Transverse colon (tissue), 4 donors: Measurements from ENCODE around the gene HERPUD1. TPM values are rescaled to one million over a fixed set of nuclear protein-coding genes. Genes with fewer than 3 reads are reported as not detected.
A peak's percentile ranks its signal among the peaks of the same experiment; 100 is the strongest.

Experiments used
- DNase-seq: peaks from one replicate; pipeline ENCODE4 v3.0.0-alpha.2; 2019
- H3K27ac ChIP-seq, 4 donors: fragments of 200-600 bp; sonication (generic); 2 replicates each; pipeline ENCODE4 v1.5.1; 2016 to 2018; ENCODE audit warnings: inconsistent platforms in 4 of 4
- H3K27me3 ChIP-seq: fragments of 200-600 bp; sonication (generic); 2 replicates; pipeline ENCODE4 v1.5.1; 2017; ENCODE audit warnings: inconsistent platforms
- H3K36me3 ChIP-seq, 4 donors: fragments of 200-600 bp; sonication (generic); 2 replicates each; pipeline ENCODE4 v1.5.1; 2017 to 2019; ENCODE audit warnings: inconsistent platforms in 4 of 4
- H3K4me1 ChIP-seq, 4 donors: fragments of 200-600 bp; sonication (generic); 2 replicates each; pipeline ENCODE4 v1.5.1; 2017 to 2020; ENCODE audit warnings: inconsistent platforms in 4 of 4
- H3K4me3 ChIP-seq, 4 donors: fragments of 200-600 bp; sonication (generic); 1 replicate in 1 of 4; 2 replicates in 3 of 4; pipeline versions ENCODE4 v1.5.1 to v1.6.1; 2017 to 2019; ENCODE audit warnings: inconsistent platforms in 4 of 4
- H3K9me3 ChIP-seq, 2 donors: fragments of 200-600 bp; sonication (generic); 2 replicates each; pipeline ENCODE4 v1.5.1; 2017 to 2019; ENCODE audit warnings: inconsistent platforms in 2 of 2
- CTCF ChIP-seq, 5 experiments: fragments of 200-600 bp in 3 of 5; fragments of 450-650 bp in 2 of 5; sonication (generic) in 3 of 5; IDR thresholded peaks; 1 replicate in 2 of 5; 2 replicates in 3 of 5; pipeline ENCODE4 v1.5.1; 2016 to 2017; ENCODE audit warnings: antibody characterized with exemption in 5 of 5, inconsistent platforms in 3 of 5, mild to moderate bottlenecking in 2 of 5, moderate library complexity in 1 of 5
- EP300 ChIP-seq: sonication (generic); formaldehyde crosslinking; IDR thresholded peaks from one replicate; pipeline ENCODE4 v1.6.1; 2017; ENCODE audit warnings: antibody characterized with exemption, low read depth
- POLR2A ChIP-seq: fragments of 450-650 bp; IDR thresholded peaks from one replicate; pipeline ENCODE4 v1.6.1; 2016; ENCODE audit warnings: antibody characterized with exemption, mild to moderate bottlenecking, moderate library complexity
- POLR2AphosphoS5 ChIP-seq, 3 donors: sonication (generic); formaldehyde crosslinking; IDR thresholded peaks; one replicate each; pipeline ENCODE4 v1.6.1; 2016; ENCODE audit warnings: antibody characterized with exemption in 3 of 3
- whole genome bisulfite sequencing, 2 donors: methylation state at CpG; one replicate each; pipeline ENCODE4 v1.1.5; 2018; ENCODE audit warnings: low coverage in 1 of 2; 5-methylcytosine and 5-hydroxymethylcytosine counted together
- in situ Hi-C, 4 donors: fragments of 200-750 bp; cut with MboI; loops; one replicate each; pipeline versions ENCODE4 v1.15.0 to v1.15.1; 2017; ENCODE audit warnings: low sequenced_read_pairs in 3 of 4, low pct_ligation_motif_present in 1 of 4, low pct_unique_long_range_greater_than_20kb in 1 of 4
- intact Hi-C: fragments of 100-400 bp; cut with DNase I; formaldehyde crosslinking; loops from one replicate; pipeline ENCODE4 v1.15.1; 2023; ENCODE audit warnings: low total_unique reads
- total RNA-seq, 4 donors: library from RNA; depleted of rRNA; stranded (reverse); fragments of >200 nt; gene quantifications; one replicate each; pipeline ENCODE4 v1.1.0, GENCODE V29; 2016

The HERPUD1 gene
- total RNA-seq, 4 donors from 2014 or later, result 64.1 to 335 (median 186) TPM

GRCh38 chr16:56935201-56935600 is 3.3 kb downstream of the HERPUD1 start:
- H3K4me3 ChIP-seq, result peak overlapping the region in 3 of 4 donors; percentile 5 to 94 (median 91)
- DNase-seq, result no peak
- H3K27ac ChIP-seq, result peak overlapping the region in 3 of 4 donors; percentile 97 to 100 (median 98)
- H3K36me3 ChIP-seq, result peaks cover 0 to 53% (median 22%) of the 10 kb centered on the region in 4 donors
- no peaks in the 10 kb centered on the region for H3K27me3 ChIP-seq
- H3K4me1 ChIP-seq, result peaks cover 0 to 66% (median 37%) of the 10 kb centered on the region in 4 donors
- WGBS, 2 donors, result 25 to 40% methylated on average over 5 of the region's 5 CpGs
- H3K9me3 ChIP-seq, result no peaks in the 10 kb centered on the region
- TF ChIP-seq POLR2AphosphoS5 (IDR thresholded peaks at IDR 0.05) (no peak), EP300 (no peak), POLR2A (no peak), CTCF (IDR thresholded peaks at IDR 0.05) (no peak)
- in situ Hi-C loops (no loop called here), intact Hi-C loops (no loop called here)

GRCh38 chr16:56936491-56936890 is 4.5 kb downstream of the HERPUD1 start:
- no peak for DNase-seq
- peak in 1 of 3 donors; percentile 4 for TF ChIP-seq POLR2AphosphoS5 (IDR thresholded peaks at IDR 0.05)
- no peak for TF ChIP-seq EP300
- no peak for TF ChIP-seq POLR2A
- TF ChIP-seq CTCF (IDR thresholded peaks at IDR 0.05), result no peak
- peaks cover 0 to 54% (median 26%) of the 10 kb centered on the region in 4 donors for H3K4me1 ChIP-seq
- 65 to 74% methylated on average over 5 of the region's 5 CpGs for WGBS, 2 donors
- peaks cover 0 to 66% (median 29%) of the 10 kb centered on the region in 4 donors for H3K36me3 ChIP-seq
- no peaks in the 10 kb centered on the region for H3K9me3 ChIP-seq
- intact Hi-C loops, result no loop called here
- no peaks in the 10 kb centered on the region for H3K27me3 ChIP-seq
- H3K27ac ChIP-seq, result no peak overlapping the region
- in situ Hi-C loops, result no loop called here
- peak overlapping the region in 1 of 4 donors; percentile 13 for H3K4me3 ChIP-seq

- TF ChIP-seq EP300 (no peak), POLR2AphosphoS5 (IDR thresholded peaks at IDR 0.05) (no peak), POLR2A (no peak), CTCF (IDR thresholded peaks at IDR 0.05) (no peak)
- Histone ChIP-seq H3K27me3 (no peaks in the 10 kb centered on the region), H3K4me3 (no peak overlapping the region), H3K27ac (no peak overlapping the region), H3K36me3 (peaks cover 0 to 71% (median 31%) of the 10 kb centered on the region in 4 donors), H3K4me1 (peaks cover 0 to 52% (median 24%) of the 10 kb centered on the region in 4 donors), H3K9me3 (no peaks in the 10 kb centered on the region)
- WGBS, 2 donors, result 76 to 83% methylated on average over 5 of the region's 5 CpGs
- intact Hi-C loops, result no loop called here
- no peak for DNase-seq
- in situ Hi-C loops, result no loop called here
These were observed 5.0 kb downstream of the HERPUD1 start for GRCh38 chr16:56936950-56937349.

- no peak for DNase-seq
- 67 to 69% methylated on average over 5 to 8 of the region's 8 CpGs for WGBS, 2 donors
- in situ Hi-C loops (no loop called here), intact Hi-C loops (no loop called here)
- Histone ChIP-seq H3K4me1 (peaks cover 0 to 47% (median 18%) of the 10 kb centered on the region in 4 donors), H3K27me3 (no peaks in the 10 kb centered on the region), H3K27ac (peak overlapping the region in 2 of 4 donors; percentile 14 to 42), H3K9me3 (no peaks in the 10 kb centered on the region), H3K36me3 (peaks cover 0 to 90% (median 41%) of the 10 kb centered on the region in 4 donors), H3K4me3 (no peak overlapping the region)
- TF ChIP-seq EP300 (no peak), POLR2A (peak; percentile 35), CTCF (IDR thresholded peaks at IDR 0.05) (no peak), POLR2AphosphoS5 (IDR thresholded peaks at IDR 0.05) (peak in 2 of 3 donors; percentile 20 to 44)
These were observed 6.9 kb downstream of the HERPUD1 start for GRCh38 chr16:56938664-56939513.
